Transverse colon (tissue), 4 donors: ENCODE measurements around the gene RCCD1. TPM values are rescaled to one million over a fixed set of nuclear protein-coding genes. Genes with fewer than 3 reads are reported as not detected.

Experiments used
- DNase-seq: peaks from one replicate; pipeline ENCODE4 v3.0.0-alpha.2; 2019
- H3K27ac ChIP-seq, 4 donors: fragments of 200-600 bp; sonication (generic); 2 replicates each; pipeline ENCODE4 v1.5.1; 2016 to 2018; ENCODE audit warnings: inconsistent platforms in 4 of 4
- H3K27me3 ChIP-seq: fragments of 200-600 bp; sonication (generic); 2 replicates; pipeline ENCODE4 v1.5.1; 2017; ENCODE audit warnings: inconsistent platforms
- H3K36me3 ChIP-seq, 4 donors: fragments of 200-600 bp; sonication (generic); 2 replicates each; pipeline ENCODE4 v1.5.1; 2017 to 2019; ENCODE audit warnings: inconsistent platforms in 4 of 4
- H3K4me1 ChIP-seq, 4 donors: fragments of 200-600 bp; sonication (generic); 2 replicates each; pipeline ENCODE4 v1.5.1; 2017 to 2020; ENCODE audit warnings: inconsistent platforms in 4 of 4
- H3K4me3 ChIP-seq, 4 donors: fragments of 200-600 bp; sonication (generic); 1 replicate in 1 of 4; 2 replicates in 3 of 4; pipeline versions ENCODE4 v1.5.1 to v1.6.1; 2017 to 2019; ENCODE audit warnings: inconsistent platforms in 4 of 4
- H3K9me3 ChIP-seq, 2 donors: fragments of 200-600 bp; sonication (generic); 2 replicates each; pipeline ENCODE4 v1.5.1; 2017 to 2019; ENCODE audit warnings: inconsistent platforms in 2 of 2
- CTCF ChIP-seq, 5 experiments: fragments of 200-600 bp in 3 of 5; fragments of 450-650 bp in 2 of 5; sonication (generic) in 3 of 5; IDR thresholded peaks; 1 replicate in 2 of 5; 2 replicates in 3 of 5; pipeline ENCODE4 v1.5.1; 2016 to 2017; ENCODE audit warnings: antibody characterized with exemption in 5 of 5, inconsistent platforms in 3 of 5, mild to moderate bottlenecking in 2 of 5, moderate library complexity in 1 of 5
- EP300 ChIP-seq: sonication (generic); formaldehyde crosslinking; IDR thresholded peaks from one replicate; pipeline ENCODE4 v1.6.1; 2017; ENCODE audit warnings: antibody characterized with exemption, low read depth
- POLR2A ChIP-seq: fragments of 450-650 bp; IDR thresholded peaks from one replicate; pipeline ENCODE4 v1.6.1; 2016; ENCODE audit warnings: antibody characterized with exemption, mild to moderate bottlenecking, moderate library complexity
- POLR2AphosphoS5 ChIP-seq, 3 donors: sonication (generic); formaldehyde crosslinking; IDR thresholded peaks; one replicate each; pipeline ENCODE4 v1.6.1; 2016; ENCODE audit warnings: antibody characterized with exemption in 3 of 3
- WGBS, 2 donors: methylation state at CpG; one replicate each; pipeline ENCODE4 v1.1.5; 2018; ENCODE audit warnings: low coverage in 1 of 2; 5-methylcytosine and 5-hydroxymethylcytosine counted together
- in situ Hi-C, 4 donors: fragments of 200-750 bp; cut with MboI; loops; one replicate each; pipeline versions ENCODE4 v1.15.0 to v1.15.1; 2017; ENCODE audit warnings: low sequenced_read_pairs in 3 of 4, low pct_ligation_motif_present in 1 of 4, low pct_unique_long_range_greater_than_20kb in 1 of 4
- intact Hi-C: fragments of 100-400 bp; cut with DNase I; formaldehyde crosslinking; loops from one replicate; pipeline ENCODE4 v1.15.1; 2023; ENCODE audit warnings: low total_unique reads
- total RNA-seq, 4 donors: library from RNA; depleted of rRNA; stranded (reverse); fragments of >200 nt; gene quantifications; one replicate each; pipeline ENCODE4 v1.1.0, GENCODE V29; 2016

The RCCD1 gene
- total RNA-seq, 4 donors from 2014 or later: 13.1 to 438 (median 16.2) TPM

DNA sequence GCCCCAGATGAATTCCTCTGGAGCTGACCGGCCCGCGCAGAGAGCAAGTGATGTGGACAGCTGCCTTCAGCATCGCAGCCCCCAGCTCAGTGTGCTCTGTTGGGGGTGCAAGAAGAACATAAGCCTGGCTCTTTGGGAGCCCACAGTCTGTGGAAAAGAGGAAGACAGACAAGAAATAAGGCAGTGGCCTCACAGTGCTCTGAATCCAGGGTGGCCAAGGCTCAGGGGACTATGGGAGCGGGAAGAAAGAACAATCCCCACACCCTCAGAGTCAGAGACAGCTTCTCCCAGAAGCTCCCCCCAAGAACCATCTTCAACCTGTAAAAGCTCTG lies 22.1 kb upstream of the RCCD1 start:
- in situ Hi-C loops (no loop called here), intact Hi-C loops (no loop called here)
- Histone ChIP-seq H3K9me3 (no peaks in the 10 kb centered on the region), H3K4me1 (peaks cover 18 to 59% (median 41%) of the 10 kb centered on the region in 4 donors), H3K27me3 (no peaks in the 10 kb centered on the region), H3K4me3 (peak overlapping the region in 3 of 4 donors; percentile 54 to 93 (median 83)), H3K36me3 (no peaks in the 10 kb centered on the region), H3K27ac (peak overlapping the region; percentile 94 to 96 (median 95))
- no peak for DNase-seq
- TF ChIP-seq POLR2A: no peak
- TF ChIP-seq POLR2AphosphoS5 (IDR thresholded peaks at IDR 0.05): no peak
- TF ChIP-seq EP300: no peak
- TF ChIP-seq CTCF (IDR thresholded peaks at IDR 0.05): no peak
- WGBS, 2 donors: 13% methylated on average over 5 of the region's 5 CpGs; no CpG with 5 or more reads in 1 of the 2 donors

DNA sequence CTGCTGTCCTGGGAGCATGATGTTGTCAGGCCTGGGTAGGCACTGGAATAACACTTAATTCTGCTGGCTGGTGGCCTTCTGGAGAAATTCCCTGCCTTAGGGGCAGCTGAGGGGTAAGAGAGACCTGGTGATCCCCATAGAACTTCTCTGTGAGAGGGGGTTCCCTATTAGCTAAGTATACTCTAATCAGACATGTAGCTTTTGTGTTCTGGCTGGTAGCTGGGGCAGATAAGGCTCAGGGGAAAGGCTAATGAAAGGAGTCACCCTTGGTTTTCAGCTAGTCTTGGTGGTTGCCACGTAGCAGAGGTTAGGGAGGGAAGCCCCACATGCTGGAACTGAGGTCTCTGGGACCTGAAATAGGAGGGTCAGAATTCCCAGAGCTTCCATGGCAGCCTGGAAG lies 21.4 kb upstream of the RCCD1 start:
- no peak overlapping the region for H3K4me3 ChIP-seq
- H3K27ac ChIP-seq: no peak overlapping the region
- intact Hi-C loops: no loop called here
- no peak for TF ChIP-seq POLR2AphosphoS5 (IDR thresholded peaks at IDR 0.05)
- no peak for TF ChIP-seq POLR2A
- no peak for TF ChIP-seq CTCF (IDR thresholded peaks at IDR 0.05)
- no peak for TF ChIP-seq EP300
- H3K4me1 ChIP-seq: peaks cover 18 to 59% (median 41%) of the 10 kb centered on the region in 4 donors
- no peaks in the 10 kb centered on the region for H3K27me3 ChIP-seq
- DNase-seq: no peak
- in situ Hi-C loops: no loop called here
- H3K36me3 ChIP-seq: no peaks in the 10 kb centered on the region
- no peaks in the 10 kb centered on the region for H3K9me3 ChIP-seq
- WGBS, 2 donors: 42% methylated on average over 1 of the region's 1 CpG; no CpG with 5 or more reads in 1 of the 2 donors

GRCh38 chr15:90934256-90934948 lies 20.3 kb upstream of the RCCD1 start:
- H3K4me1 ChIP-seq: peaks cover 18 to 51% (median 38%) of the 10 kb centered on the region in 4 donors
- no peaks in the 10 kb centered on the region for H3K9me3 ChIP-seq
- peak overlapping the region; percentile 53 to 87 (median 58) for H3K4me3 ChIP-seq
- H3K27ac ChIP-seq: peak overlapping the region; percentile 84 to 91 (median 90)
- H3K27me3 ChIP-seq: no peaks in the 10 kb centered on the region
- peaks cover 0 to 7% (median 3%) of the 10 kb centered on the region in 4 donors for H3K36me3 ChIP-seq
- intact Hi-C loops (no loop called here), in situ Hi-C loops (no loop called here)
- TF ChIP-seq CTCF (IDR thresholded peaks at IDR 0.05) (peak; percentile 78 to 91 (median 88)), POLR2AphosphoS5 (IDR thresholded peaks at IDR 0.05) (no peak)
- DNase-seq: peak; percentile 93
- 1 to 20% methylated on average over 1 to 17 of the region's 19 CpGs for WGBS, 2 donors

GRCh38 chr15:90934949-90935751 lies 19.5 kb upstream of the RCCD1 start, which contains the start of gene UNC45A:
Gene UNC45A (plus strand): TSS chr15:90935285. CDS start chr15:90935325, 40 bp downstream.
- H3K27me3 ChIP-seq: no peaks in the 10 kb centered on the region
- DNase-seq: peak; percentile 97
- peaks cover 18 to 49% (median 37%) of the 10 kb centered on the region in 4 donors for H3K4me1 ChIP-seq
- in situ Hi-C loops: no loop called here
- peak; percentile 94 for TF ChIP-seq POLR2A
- TF ChIP-seq POLR2AphosphoS5 (IDR thresholded peaks at IDR 0.05): peak; percentile 84 to 93 (median 91)
- no peak for TF ChIP-seq CTCF (IDR thresholded peaks at IDR 0.05)
- TF ChIP-seq EP300: no peak
- intact Hi-C loops: no loop called here
- no peaks in the 10 kb centered on the region for H3K9me3 ChIP-seq
- peaks cover 0 to 14% (median 6%) of the 10 kb centered on the region in 4 donors for H3K36me3 ChIP-seq
- H3K4me3 ChIP-seq: peak within 1 kb of the TSS; percentile 53 to 87 (median 58)
- peak within 1 kb of the TSS; percentile 84 to 91 (median 90) for H3K27ac ChIP-seq
- 1% methylated on average over 48 of the region's 65 CpGs; no CpG with 5 or more reads in 1 of the 2 donors for WGBS, 2 donors
